SH-SY5Y (cell line): ENCODE data around the gene SOCS1.

Experiments
- GATA2 ChIP-seq: IDR thresholded peaks from 2 replicates; pipeline ENCODE4 v1.6.1; 2011; ENCODE audit warnings: mild to moderate bottlenecking, low read depth, low read length
- GATA3 ChIP-seq: IDR thresholded peaks from 2 replicates; pipeline ENCODE4 v1.6.1; 2011; ENCODE audit warnings: low read depth, mild to moderate bottlenecking, low read length, moderate library complexity

Gene SOCS1

DNA sequence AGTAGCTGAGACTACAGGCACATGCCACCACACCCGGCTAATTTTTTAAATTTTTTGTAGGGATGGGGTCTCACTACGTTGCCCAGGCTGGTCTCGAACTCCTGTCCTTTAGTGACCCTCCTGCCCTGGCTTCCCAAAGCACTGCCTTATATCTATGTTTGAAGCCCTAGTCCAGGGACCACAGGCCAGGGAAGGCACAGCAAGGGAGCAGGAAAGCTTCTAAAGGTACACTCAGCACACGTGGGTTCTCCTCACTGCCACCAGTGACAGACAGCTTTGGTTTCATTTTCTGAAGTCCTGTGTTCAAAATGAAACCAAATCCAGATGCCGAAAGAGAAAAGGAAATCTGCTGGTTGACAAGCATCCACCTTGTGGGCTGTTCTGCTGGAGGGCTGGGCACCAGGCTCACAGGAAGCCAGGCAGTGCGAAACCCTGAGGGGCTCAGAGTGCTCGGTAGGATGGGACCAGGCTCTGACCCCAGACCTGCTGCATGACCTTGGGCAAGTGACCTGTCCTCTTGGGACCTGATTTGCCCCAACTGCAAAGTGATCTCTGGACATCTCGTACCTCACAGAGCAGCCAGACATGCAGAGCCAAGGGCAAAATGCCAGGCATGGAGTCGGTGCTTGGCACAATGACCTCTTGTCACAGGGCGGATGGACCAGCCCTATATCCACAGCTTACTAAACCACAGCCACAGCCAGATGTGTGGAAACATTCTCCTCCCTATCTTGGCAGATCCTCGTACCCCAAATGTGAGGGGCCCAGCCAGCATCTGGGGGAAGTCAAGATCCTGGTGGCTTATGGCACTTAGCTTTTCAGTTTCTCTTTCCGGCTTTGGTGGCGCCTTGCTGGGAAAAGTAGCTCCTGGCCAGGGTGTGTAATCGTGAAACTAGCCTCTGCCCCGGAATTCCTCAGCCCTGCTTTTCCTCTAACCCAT lies 2.8 kb upstream of the SOCS1 start:
- no peak for TF ChIP-seq GATA3
- TF ChIP-seq GATA2, result no peak

DNA sequence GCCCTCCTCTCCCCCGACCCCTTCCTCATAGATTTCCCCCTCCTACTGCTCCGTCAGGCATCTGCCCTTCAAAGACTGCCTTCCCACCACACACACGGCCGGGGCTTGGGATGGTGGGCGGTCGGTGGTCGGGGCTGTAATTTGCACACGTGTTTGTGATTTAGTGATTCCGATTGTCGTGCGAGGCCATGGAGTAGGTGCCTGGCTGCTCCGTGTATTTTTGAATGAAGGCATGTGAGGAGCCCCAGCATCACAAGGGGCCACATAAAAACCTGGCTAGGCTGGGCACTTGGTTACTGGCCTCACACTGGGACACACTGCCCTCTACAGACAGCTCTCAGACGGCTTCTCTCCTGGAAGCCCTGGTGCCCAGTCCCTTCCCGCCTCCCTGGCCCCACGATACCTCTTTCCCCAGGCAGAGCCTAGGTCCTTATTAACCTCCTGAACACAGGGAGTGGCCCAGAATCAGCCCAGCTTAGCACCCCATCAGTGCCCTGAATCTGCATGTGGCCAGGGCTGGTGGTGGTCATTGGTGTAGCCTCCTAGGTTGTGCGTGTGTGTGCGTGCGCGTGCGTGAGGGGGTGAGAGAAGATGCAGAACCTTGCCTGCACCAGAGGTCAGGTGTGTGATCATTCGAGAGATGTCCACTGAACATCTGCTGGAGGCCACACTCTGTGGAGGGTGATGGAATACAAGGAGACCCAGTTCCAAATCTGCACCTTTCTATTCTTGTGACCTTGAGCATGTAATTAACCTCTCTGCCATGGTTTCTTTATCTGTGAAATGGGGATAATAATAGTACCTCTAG lies 1.3 kb upstream of the SOCS1 start:
- TF ChIP-seq GATA3 (no peak), GATA2 (no peak)

DNA sequence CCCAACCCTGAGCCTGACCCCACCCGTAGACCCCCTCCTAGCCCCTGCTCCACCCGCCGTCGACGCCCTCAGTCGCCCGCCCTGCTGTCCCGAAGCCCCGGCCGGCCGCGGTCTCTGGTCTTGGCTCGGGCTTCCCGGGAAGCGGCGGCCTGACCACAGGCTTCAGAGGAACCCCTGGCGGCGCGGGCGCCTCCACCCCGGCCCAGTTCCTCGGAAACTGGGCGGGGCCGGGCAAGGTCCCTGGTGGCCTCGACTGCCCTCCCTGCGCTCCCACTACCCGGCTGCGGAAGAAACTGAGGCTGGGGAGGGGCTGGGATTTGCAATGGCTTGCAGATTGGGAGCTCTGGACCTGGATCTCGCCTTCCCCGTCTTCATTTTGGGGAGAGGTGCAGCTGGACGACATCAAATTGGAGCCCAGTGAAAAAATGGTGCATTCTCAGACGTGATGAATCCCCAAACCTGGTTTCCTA lies 692 bp upstream of the SOCS1 start:
- TF ChIP-seq GATA3 (no peak), GATA2 (no peak)

DNA sequence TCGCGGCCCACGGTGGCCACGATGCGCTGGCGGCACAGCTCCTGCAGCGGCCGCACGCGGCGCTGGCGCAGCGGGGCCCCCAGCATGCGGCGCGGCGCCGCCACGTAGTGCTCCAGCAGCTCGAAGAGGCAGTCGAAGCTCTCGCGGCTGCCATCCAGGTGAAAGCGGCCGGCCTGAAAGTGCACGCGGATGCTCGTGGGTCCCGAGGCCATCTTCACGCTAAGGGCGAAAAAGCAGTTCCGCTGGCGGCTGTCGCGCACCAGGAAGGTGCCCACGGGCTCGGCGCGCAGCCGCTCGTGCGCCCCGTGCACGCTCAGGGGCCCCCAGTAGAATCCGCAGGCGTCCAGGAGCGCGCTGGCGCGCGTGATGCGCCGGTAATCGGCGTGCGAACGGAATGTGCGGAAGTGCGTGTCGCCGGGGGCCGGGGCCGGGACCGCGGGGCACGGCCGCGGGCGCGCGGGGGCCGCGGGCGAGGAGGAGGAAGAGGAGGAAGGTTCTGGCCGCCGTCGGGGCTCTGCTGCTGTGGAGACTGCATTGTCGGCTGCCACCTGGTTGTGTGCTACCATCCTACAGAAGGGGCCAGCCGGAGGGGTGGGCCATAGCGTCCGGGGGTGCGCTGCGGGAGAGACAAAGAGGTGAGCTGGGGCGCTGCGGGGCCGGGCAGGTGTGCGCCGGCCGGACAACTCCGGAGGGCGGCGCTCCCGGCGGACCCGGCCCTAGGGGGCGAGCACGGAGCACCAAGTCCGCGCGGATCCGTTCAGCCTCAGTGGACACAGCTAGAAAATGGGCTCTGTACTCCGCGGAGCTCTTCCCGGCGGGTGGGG lies 879 bp downstream of the SOCS1 start:
- TF ChIP-seq GATA3 (no peak), GATA2 (no peak)

DNA sequence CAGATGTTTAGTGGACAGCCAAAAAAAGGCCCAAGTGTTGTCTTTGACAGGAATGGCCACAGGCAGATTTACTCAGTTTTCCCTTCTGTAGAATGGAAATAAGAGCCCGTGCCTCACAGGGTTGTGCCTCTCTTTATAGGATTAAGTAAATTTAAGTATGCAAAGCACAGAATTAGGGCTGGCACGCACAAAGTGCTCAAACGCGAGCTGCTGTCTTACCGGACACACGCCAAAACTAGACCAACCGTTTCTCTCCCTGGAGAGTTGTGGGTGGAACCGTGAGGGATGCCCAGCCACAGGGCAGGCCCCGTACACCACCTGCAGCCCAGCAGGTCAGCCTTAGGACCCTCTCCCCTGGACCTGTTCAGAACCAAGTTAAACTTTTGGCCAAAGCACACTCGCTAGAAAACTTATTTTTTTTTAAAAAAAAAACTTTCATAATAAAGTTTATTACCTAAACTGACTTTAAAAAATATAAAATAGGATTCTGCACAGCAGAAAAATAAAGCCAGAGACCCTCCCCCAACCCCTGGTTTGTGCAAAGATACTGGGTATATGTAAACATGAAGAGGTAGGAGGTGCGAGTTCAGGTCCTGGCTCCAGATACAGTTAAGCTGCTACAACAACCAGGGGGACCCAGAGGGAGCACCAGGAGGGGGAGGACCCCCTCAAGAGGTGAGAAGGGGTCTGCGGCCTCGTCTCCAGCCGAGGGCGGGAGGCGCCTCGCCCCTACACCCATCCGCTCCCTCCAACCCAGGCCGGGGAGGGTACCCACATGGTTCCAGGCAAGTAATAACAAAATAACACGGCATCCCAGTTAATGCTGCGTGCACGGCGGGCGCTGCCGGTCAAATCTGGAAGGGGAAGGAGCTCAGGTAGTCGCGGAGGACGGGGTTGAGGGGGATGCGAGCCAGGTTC lies 1.8 kb downstream of the SOCS1 start:
- TF ChIP-seq GATA2 (no peak), GATA3 (no peak)

DNA sequence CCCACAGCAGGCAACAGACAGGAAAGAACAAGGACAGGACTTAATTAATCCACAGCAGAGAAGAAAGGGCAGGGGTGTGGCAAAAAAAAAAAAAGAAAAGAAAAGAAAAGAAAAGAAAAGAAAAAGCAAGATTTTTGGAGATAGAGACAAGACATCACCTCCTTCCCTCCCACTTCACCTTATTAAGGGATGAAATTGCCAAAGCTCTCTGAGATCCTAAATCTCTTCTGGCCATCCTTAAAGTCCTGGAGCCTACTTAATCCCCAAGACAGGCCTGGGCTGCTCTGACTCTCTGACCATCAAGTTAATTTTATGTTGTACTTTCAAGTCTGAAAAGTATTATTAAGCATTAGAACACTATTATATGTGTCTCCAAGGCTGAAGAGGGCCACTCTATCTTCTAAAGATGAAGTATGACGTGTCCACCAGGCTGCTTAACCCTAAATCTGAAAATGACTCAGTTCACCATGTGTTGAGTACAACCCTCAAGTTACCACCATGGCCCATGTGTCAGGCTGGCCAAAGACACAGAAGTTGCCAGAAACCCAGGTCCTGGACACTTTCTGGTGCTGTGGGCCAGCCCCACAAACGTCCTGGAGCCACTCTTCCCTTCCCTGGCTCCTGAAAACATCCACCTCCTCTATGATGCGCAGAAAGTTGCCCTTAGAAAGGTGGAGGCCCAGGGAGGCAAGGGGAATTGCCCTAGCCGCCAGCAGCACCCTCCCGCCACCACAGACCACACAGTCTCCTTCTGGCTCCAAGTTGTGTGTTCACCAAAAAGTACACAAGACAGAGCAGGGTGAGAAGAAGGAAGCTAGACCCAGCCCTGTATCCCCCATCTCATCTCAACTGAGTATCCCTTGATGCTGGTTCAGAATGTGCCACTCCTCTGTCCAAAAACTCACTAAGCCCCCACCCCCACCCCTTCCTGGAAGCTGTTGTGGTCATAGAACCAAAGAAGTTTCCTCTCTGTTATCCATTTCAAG lies 2.7 kb downstream of the SOCS1 start:
- no peak for TF ChIP-seq GATA3

DNA sequence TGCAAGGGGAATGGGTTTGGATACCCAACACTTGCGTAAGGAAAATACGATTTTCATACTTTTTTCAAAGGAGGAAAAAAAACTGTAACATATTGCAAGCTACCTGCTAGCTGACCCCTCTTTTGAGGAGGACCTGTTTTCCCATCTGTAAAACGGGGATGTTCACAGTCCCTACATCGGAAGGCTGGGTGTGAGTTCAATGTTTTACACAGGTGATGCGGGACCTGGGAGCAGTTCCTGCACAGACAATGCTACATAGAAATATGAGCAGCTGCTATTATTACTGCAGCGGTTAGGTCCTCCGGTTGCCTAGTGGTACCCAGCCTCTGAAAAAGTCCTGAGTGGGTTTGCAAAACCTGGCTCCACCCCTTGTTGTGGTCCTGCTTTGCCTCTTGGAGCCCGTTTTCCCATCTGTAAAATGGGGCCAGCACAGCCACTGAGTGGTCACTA lies 3.5 kb downstream of the SOCS1 start:
- TF ChIP-seq GATA3 (no peak), GATA2 (no peak)

DNA sequence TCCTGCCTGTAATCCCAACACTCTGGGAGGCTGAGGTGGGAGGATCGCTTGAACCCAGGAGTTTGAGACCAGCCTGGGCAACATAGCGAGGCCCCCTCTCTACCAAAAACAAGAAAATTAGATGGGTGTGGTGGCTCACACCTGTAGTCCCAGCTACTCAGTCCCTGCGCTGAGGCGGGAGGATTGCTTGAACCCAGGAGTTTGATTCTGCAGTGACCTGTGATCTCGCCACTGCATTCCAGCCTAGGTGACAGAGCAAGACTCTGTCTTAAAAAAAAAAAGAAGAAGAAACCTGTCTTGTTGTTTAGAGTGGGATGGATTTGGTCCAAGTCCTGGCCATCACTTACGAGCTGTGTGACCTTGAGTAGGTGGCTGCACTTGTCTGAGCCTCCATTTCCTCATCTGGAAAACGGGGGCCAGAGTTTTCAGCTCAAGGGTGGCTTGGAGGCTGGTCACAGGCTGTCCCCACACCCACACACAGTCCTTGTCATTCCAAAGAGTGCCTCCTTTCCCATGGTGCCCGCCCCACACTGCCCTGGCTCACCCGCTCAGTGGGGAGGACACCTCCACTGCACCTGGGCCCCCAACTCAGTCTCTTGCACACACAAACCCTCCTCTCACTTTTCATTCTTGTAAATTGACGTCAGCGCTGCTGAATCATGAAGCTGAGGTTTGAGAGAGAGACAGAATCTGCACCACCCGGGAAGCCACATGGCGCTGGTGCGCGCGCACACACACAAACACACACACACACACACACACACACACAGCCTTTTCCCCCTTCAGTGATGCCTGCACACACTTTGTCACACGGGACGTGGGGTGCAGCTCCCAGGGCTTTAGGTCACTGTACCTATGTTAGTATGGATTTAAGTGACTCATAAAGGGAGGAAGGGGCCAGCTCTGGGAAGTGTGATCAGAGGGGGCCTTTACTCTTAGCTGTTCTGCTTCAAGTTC lies 4.2 kb downstream of the SOCS1 start:
- TF ChIP-seq GATA2, result no peak
- TF ChIP-seq GATA3, result no peak

DNA sequence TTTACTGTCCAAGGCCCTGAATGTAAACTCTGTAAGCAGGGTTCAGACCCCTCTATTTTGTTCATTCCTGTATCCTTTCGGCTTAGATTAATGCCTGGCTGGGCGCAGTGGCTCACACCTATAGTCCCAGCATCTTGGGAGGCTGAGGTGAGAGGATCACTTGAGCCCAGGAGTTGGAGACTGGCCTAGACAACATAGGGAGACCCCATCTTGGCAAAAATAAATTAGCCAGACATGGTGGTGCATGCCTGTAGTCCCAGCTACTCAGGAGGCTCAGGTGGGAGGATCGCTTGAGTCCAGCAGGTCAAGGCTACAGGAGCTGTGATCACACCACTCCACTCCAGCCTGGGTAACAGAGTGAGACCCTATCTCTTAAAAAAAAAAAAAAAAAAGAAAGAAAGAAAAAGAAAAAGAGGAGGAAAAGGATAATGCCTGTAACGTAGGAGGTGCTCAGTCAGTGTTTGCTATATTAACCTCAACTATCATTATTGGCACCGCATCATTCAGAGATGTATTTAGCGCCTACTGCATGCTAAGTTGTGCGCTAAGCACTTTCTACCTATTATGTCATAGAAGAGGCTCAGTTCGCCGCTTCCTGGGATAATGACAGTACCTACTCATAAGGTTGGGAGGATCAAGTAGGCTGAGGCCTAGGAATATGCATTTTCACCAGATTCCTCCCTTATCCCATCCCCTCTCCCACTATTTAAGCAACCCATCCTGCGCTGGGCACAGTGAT lies 5.0 kb downstream of the SOCS1 start:
- TF ChIP-seq GATA2 (no peak), GATA3 (no peak)

DNA sequence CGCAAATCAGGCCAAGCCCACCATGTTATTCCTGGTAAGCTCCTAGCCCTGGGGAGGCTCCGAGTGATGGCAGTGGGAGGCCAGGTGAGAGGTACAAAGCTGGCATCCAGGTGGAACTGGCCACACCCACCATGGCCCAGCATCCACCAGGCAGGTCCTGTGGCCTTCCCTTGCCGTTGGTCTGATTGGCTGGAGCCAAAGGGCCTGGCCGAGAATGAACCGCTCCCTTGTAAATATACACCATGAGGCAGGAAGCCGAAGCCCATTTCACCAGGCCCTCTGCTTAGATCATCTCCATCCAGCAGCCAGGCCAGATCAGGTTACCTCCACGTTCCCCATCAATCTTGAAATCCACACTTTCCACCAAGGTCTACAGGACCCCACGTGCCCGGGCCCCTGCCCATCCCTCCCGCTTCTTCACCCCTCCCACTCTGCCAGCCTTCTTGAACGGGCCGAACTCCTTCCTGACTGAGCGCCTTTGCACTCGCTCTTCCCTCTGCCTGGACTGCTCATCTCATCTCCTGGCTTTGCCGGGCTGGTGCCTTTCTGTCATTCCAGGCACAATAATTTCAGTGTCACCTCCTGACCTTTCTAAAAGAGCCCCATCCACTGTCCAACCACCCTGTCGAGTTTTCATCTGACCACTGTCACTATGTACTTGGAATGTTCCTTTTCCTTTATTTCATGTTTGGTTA lies 5.8 kb downstream of the SOCS1 start:
- no peak for TF ChIP-seq GATA2
